HTERT RPE-1 (cell line): ENCODE measurements around the gene PSENEN.

ENCODE experiments used
- in situ Hi-C: fragments of 300-500 bp; cut with MboI; formaldehyde crosslinking; loops from 4 replicates; pipeline ENCODE4 v1.14.3; 2020; ENCODE audit warnings: low sequenced_read_pairs

Gene PSENEN, protein sequence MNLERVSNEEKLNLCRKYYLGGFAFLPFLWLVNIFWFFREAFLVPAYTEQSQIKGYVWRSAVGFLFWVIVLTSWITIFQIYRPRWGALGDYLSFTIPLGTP

DNA sequence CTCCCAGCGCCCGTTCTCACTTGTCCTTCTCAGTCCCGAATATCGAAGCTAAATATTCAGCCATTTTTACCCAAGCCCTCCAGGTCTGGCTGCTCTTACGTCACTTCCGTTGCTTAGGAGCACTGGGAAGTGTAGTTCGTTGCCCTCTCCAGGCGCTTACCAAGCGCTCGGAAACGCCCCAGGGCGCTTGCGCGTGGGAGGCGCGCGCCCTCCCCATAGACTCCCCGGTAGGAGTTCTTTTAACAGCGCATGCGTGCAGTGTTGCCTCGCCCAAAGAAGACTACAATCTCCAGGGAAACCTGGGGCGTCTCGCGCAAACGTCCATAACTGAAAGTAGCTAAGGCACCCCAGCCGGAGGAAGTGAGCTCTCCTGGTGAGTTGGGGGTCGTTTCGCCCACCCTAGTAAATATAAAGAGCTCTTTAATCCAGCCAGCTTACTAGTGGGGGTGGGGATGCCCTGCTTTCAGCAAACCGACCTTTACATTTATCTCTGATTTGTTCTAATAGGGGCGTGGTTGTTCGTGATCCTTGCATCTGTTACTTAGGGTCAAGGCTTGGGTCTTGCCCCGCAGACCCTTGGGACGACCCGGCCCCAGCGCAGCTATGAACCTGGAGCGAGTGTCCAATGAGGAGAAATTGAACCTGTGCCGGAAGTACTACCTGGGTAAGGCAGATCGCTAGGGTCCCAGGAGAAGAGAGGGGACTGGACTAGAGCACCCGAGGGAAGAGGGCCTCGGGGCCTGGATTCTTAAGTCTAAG, at the start of gene PSENEN, which contains the start of gene U2AF1L4:
TSS of gene PSENEN (plus strand) at position 324 of the 759 bp plus-strand sequence. CDS start at position 604, 280 bp downstream.
TSS of gene U2AF1L4 (minus strand) at position 91 of the 759 bp plus-strand sequence. CDS start at position 64, 27 bp downstream.
- in situ Hi-C loops = no loop called here

DNA sequence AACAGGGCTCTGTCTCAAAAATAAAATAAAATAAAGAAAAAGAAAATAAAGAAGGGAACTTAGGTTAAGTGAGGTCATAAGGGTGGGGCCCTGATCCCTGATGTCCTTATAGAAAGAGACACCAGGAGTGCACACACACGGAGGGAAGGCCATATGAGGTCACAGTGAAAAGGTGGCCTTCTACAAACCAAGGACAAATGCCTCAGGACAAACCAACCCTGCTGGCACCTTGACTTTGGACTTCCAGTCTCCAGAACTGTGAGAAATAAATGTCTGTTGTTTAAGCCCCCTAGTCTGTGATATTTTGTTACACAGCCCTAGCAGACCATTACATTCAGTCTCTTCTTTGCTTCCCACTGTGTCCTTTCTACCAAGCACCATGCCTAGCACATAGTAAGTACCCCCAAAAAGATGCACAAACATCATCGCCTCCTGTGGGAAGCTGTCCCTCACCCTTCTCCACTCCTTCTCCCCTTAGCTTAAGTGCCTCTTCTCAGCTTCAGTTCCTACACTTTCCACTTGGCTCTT, 49.5 kb upstream of the PSENEN start:
- in situ Hi-C loops = no loop called here

DNA sequence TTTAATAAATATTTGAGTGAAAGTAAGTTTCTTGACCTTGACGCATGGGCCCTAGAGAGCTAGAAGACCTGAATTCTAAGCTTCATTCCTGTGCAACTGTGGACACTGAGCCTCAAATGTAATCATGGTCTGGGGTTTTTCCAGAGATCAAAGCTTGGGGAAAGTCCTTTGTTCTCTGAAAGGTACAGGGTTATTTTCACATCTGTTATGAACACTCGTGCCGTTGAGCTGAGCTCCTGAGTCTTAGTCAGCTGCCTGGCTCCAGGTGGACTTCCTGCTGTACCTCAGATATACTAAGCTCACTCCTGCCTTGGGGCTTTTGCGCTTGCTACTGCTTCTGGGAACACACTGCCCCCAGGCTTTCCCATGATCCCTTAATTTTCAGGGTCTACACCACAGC, 48.6 kb upstream of the PSENEN start:
- in situ Hi-C loops = no loop called here

DNA sequence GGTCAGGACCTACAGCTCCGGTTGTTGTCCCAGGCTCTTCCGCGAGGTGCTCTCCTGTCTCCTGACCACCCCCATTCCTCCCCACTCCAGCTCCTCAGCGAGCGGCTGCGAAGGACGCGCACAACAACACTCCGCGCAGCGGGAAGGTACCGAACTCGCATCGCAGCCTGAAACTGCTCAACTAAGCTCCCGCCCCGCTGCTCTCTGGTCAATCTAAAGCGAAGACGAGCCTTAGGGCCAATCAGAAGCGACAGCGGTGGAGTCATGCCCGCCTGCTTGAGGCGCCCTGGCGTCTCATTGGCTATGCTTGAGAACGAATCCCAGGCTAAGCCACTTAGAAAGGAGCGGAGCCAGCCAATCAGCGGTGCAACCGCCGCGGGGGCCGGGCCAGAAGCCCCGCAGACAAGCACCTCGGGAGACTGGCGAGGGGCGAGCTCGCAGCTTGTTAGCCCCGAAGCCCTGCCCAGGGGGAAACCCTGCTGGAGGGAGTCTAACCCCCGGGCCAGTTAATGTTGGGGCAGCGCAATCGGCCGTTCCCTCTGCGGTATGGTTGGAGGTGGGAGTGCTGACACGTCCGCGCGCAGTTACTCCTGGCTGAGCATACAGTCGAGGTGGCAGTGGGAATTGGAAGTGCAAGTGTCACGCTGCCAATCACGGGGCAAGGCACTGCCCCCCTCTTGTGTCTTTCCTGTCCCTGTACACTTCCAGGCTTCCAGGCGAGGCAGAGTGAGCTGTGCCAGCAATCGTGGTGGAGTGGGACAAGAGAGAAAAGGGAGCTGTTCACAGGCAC, 43.0 kb upstream of the PSENEN start:
- in situ Hi-C loops = no loop called here

DNA sequence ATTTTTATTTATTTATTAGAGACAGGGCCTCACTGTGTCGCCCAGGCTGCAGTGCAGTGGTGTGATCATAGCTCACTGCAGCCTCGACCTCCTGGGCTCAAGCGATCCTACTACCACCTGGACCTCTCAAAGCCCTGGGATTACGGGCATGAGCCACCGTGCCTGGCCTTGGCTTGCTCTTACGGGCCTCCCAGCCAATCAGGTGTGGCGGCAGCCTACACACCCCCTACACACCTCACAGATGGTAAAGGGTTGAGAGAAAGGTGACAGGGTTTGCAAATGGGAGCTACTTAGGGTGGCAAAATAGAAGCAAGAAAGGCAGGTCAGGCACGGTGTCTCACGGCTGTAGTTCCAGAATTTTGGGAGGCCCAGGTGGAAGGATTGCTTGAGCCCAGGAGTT, 42.1 kb upstream of the PSENEN start:
- in situ Hi-C loops = no loop called here

DNA sequence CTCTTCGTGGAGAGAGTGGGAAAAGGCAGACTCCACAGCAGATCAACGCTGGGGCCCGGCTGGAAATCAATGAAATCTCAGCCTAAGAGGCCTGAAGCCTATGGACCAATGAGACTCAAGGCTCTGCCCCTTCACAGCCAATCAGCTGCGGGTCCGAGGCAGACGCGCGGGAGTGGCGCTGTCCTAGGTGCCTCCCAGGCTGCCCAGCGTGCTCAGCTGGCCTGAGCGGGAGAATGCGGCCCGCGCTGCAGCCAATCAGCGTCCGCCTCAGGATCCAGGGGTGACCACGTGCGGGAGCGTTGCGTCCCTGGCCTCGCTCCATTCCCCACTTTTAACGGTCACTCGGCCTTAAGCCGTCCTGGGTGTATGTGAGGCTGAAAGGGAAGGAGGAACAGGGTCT, 41.2 kb upstream of the PSENEN start, which contains the start of gene ZBTB32:
TSS of gene ZBTB32 (plus strand) at position 341 of the 400 bp plus-strand sequence. CDS start 10,069 bp downstream, outside the sequence.
- in situ Hi-C loops = no loop called here

DNA sequence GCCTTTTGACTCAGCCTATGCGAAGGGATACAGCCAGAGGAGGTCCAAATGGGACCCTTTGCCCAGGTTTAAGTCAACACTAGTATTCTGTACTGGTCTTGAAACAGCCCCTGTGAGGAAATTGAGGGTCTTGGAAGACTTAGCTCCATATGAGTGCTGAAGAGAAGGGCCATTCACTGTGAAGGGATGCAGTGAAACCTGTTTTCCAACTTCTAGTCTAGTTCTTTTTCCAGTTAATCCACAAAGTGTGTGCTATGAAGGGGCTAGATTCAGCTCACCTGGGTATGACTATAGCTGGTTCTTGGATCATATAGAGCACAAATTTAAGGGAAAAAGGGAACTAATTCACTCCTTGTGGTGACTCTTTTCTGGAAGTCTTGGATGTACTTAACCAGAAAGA, 37.1 kb upstream of the PSENEN start:
- in situ Hi-C loops = no loop called here

DNA sequence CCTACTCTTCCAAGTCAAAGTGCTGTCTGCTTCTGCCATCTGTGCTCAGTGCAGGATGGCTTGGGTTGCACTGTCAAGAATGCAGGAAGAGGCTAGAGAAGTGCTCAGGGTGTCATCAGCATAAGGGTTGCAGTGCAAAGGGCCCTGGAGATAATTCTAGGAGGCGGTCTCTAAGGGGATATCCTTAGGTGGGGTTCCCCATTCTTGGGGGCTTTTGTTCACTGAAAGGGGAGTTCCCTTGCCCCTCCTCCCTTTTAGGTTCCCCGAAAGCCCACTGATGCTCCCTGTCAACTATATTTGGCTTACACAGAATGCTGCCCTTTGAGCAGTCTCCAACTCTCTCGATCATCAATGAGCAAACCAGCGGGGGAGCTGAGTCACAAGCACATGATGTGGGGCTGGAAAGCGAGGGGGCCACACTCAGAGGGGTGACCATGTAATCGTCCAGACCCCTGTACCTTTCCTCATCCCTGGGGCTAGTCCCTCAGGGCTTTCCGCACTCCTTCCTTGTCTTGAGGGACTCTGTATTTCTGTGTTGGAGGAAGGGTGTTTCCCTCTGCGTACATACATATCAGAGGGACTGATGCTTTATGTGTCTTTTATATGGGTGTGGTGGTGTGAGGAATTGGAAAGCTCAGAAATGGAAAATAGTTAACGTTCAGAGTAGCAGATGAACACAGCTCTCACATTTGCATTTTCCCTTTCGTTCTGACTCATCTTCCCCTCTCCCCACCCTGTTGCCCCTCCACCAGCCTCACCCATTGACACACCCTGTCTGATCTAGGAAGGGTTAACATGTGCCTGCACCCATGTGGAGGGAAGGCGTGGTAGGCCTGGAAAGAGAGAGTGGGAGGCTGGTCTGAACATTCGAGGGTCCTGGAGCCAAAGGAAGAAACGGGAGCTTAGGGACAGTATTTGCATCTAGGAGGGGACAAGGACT, 34.4 kb upstream of the PSENEN start:
- in situ Hi-C loops = no loop called here

DNA sequence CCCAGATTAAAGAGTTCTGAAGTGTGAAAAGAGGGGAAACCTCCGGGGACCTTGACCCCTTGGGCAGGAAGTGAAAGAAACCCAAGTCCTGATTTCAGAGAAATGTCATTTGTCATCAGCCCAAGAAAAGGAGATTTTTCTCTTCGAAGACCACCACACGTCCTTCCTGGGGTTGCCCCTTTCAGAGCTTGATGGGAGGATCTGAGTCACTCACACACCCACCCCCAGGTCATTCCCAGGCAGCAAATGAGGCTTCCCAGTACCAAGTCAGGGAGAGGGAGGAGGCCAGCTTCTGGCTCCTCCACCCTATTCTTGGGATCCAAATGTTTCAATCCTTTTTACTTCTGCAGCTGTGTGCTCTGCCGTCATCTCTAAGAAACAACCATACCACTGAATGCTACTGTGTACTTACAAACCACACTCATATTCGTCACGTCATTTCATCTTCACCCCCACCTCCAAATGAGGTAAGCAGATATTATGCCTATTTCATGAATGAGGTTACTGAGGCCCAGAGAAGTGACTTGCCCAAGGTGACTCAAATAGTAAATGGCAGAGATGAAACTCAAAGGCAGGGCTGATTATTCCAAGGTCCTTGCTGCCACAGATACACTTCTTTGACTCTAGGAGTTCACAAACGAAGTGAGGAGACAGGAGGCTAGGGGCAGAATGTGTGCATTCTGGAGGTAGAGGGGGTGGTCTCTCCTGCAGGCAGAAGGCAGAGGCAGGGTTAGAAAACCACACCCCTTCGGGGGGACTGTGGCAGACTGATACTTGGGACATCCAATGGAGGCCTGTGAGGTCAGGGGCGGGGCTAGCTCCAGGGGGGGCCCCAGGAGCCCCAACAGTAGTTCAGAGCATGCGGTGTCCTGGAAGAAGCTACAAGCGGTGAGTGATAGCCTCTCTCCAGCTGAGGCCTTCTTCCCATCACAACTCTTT, 32.6 kb upstream of the PSENEN start:
- in situ Hi-C loops = no loop called here

DNA sequence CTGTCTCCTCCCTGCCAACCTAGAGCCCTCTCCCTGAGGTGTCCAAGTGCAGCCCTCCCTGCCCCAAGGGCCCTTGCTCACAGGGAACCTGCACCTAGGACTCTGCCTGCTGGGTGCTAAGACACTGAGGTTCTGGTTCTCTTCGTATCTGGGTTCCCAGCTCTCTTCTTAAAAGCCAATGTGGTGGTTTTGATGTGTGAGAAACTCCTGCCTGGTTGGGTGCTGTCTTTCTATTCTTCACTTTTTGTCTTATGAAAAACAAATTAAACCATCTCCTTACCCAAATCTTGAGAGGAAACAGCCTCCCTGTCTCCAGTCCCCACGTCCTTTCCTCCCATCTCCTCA, 32.0 kb upstream of the PSENEN start:
- in situ Hi-C loops = no loop called here

DNA sequence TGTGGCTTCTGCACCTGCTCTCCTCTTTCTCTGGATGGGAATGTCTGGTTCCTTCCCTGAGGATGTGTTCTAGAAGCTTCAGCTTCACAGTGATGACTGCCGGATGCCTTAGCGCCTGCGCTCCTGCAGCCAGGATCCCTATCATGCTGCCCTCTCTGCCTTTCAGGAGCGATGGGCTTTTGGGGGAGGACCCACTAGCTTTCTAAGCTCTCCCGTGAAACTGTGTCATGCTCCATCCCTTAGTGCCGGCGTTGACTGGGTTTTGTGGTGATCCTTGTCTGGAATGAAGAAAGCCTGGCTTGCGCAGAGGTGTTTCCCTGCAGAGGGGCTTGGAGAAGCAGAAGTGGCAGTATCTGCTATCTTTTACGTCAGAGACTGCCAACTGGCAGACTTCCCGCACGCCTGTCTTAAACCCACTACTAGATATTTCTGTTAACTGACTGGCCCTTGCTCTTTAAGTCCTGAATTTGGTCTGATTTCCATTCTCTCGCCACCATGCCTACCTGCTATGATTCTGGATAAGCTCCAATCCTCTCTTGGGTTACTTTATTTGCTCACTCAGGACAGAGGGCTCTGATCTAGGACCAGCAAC, 31.5 kb upstream of the PSENEN start:
- in situ Hi-C loops = no loop called here

DNA sequence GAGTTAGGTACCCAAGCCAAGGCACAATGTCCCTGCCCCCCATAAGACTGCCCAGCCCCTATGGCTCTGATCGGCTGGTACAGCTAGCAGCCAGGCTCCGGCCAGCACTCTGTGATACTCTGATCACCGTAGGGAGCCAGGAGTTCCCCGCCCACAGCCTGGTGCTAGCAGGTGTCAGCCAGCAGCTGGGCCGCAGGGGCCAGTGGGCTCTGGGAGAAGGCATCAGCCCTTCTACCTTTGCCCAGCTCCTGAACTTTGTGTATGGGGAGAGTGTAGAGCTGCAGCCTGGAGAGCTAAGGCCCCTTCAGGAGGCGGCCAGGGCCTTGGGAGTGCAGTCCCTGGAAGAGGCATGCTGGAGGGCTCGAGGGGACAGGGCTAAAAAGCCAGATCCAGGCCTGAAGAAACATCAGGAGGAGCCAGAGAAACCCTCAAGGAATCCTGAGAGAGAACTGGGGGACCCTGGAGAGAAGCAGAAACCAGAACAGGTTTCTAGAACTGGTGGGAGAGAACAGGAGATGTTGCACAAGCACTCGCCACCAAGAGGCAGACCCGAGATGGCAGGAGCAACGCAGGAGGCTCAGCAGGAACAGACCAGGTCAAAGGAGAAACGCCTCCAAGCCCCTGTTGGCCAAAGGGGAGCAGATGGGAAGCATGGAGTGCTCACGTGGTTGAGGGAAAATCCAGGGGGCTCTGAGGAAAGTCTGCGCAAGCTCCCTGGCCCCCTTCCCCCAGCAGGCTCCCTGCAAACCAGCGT, 30.7 kb upstream of the PSENEN start:
- in situ Hi-C loops = no loop called here

DNA sequence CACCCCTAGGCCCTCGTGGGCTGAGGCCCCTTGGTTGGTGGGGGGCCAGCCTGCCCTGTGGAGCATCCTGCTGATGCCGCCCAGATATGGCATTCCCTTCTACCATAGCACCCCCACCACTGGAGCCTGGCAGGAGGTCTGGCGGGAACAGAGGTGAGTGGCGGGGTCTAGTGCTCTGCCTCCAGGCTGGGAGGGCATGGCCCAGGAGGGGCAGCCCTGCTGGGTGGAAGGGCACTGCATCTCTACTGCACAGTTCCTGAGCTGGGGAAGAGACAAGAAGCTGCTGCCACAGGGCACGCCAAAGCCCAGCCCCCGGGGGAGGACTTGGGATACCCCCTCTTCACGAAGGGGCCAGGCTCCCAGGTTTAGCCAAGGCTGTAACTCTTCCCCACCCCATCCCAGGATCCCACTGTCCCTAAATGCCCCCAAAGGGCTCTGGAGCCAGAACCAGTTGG, 30.1 kb upstream of the PSENEN start:
- in situ Hi-C loops = no loop called here

DNA sequence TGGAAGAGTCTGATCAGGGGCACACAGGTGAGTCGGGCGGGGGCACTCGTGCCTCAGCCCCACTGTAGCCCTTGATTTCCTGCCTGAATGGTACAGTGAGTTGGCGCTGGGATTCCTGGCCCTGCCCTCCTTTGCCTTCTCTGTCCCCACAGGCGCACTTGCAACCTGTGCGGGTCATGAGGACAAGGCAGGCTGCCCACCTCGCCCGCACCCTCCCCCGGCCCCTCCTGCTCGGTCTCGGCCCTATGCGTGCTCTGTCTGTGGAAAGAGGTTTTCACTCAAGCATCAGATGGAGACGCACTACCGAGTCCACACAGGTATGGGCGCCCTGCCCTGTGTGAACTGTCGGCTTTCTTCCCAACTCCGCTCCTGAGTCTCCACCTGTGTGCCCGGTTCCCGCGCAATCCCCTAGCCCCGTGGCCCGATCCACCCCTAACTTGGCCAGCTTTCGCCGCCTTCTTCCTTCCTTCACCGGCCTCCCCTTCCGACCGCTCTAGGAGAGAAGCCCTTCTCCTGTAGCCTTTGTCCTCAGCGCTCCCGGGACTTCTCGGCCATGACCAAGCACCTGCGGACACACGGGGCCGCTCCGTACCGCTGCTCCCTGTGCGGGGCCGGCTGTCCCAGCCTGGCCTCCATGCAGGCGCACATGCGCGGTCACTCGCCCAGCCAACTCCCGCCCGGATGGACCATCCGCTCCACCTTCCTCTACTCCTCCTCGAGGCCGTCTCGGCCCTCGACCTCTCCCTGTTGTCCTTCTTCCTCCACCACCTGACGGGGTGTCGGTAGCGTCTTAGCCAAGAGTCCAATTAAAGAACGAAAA, 29.3 kb upstream of the PSENEN start:
- in situ Hi-C loops = no loop called here

DNA sequence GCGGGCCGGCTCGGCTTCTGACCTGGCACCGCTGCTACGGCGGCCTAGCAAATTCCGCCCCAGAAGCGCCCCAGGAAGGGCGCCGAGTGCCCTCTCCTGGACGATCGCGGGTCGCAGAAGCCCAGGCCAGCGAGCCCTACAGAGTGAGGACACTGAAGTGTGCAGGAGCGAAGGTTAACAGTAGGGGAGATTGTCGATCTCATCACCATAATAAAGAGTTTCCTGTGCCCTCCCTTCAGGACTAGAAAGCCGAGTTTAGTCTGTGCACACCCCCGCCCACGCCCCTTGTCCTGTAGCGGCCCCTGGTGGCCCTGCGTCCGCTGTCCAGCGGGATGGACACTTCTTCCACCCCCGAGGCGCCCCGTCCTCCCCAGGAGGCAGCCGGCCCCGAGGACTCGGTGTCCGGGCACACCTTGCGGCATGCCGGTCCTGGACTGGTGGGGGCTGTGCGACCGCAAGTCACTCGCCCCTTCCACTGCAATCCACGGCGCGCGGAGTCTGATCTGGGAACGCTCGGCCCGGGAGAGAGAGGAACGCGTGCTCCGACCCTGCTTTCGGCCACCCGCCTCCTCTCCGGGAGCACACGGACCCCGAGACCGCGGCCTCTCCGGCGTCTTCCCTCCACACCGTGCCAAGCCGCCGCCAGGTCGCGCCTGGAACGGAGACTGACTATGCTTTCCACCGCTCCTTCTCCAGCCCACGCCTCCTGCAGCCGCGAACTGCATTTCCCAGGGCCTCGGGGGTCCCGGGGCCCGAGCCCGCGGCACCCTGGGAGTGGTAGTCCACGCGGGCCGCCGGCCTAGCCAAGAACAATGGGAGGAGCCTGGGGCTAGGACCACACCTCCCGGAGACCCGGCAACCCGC, 28.4 kb upstream of the PSENEN start:
- in situ Hi-C loops = no loop called here

DNA sequence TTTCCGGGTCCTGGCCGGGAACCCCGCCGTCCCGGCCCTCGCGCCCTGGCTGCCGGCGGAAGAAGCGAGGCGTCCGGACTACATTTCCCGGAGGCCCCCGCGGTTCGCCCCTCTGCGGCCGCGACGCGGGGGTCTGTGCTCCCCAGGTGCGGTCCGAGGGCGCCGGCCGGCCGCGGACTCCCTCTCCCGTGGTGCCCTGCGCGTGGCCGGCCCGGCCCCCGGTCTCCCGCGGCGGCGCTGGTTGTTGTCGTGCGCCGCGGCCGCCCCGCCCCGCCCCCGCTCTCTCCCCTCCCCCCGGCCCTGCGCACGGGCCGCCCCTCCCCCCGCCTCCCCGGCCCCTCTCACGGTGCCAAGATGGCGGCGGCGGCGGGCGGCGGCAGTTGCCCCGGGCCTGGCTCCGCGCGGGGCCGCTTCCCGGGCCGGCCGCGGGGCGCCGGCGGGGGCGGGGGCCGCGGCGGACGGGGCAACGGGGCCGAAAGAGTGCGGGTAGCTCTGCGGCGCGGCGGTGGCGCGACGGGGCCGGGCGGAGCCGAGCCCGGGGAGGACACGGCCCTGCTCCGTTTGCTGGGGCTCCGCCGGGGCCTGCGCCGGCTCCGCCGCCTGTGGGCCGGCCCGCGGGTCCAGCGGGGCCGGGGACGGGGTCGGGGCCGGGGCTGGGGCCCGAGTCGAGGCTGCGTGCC, 27.6 kb upstream of the PSENEN start, which contains the start of gene KMT2B:
TSS of gene KMT2B (plus strand) at position 339 of the 680 bp plus-strand sequence. CDS start at position 355, 16 bp downstream.
- in situ Hi-C loops = no loop called here
